SK-N-DZ (cell line): ENCODE measurements around the gene PNMA5.

Experiments used
- DNase-seq: peaks from one replicate; pipeline ENCODE4 v3.0.0-alpha.2; 2015; ENCODE audit warnings: low spot score

The PNMA5 gene

DNA sequence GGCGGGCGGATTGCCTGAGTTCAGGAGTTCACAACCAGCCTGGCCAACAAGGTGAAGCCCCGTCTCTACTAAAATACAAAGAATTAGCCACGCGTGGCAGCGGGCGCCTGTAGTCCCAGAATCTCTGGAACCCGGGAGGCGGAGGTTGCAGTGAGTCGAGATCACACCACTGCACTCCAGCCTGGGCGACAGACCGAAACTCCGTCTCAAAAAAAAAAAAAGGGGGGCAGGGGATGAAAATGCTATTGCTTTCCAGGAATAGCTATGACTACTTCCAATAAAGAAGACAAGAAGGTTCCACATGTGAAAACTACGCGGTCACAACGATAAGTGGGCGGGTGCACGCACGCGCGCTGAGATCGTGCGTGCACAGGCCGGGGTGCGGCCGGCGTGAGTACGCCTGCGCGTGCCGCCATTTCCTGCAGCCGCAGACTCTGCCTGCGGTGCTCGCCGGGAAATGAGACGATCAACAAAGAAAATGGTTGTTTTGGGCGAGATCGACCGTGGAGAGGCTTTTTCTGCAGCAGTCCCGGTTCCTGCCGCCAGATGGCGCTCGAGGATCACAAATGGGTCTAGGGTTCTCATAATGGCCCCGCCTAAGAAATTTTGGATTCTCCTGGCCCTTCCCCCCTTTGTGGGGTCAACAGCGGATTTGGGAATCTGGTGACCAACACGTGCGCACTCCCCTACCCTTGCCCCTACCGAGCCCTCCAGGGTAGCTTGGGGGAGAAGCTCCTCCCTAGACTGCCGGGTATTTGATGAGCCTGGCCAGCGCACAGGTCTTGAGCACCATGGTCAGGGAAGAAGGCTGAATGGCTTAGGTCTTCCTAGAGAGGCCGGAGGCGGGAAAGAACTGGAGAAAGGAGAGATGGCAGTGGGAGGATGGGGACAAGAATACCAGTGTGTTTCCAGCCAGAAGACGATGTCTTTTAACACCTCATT is 35.1 kb downstream of the PNMA5 start:
- peak; percentile 83 for DNase-seq

- no peak for DNase-seq
Observed at GRCh38 chrX:152958047-152958446, 35.9 kb downstream of the PNMA5 start.

GRCh38 chrX:152950786-152951185 is 43.1 kb downstream of the PNMA5 start:
- no peak for DNase-seq

- DNase-seq, result no peak
Observed at GRCh38 chrX:152949114-152949513, 44.8 kb downstream of the PNMA5 start.

GRCh38 chrX:152946681-152947080 is 47.2 kb downstream of the PNMA5 start:
- no peak for DNase-seq

GRCh38 chrX:152945021-152945979 is 48.6 kb downstream of the PNMA5 start:
- no peak for DNase-seq

DNA sequence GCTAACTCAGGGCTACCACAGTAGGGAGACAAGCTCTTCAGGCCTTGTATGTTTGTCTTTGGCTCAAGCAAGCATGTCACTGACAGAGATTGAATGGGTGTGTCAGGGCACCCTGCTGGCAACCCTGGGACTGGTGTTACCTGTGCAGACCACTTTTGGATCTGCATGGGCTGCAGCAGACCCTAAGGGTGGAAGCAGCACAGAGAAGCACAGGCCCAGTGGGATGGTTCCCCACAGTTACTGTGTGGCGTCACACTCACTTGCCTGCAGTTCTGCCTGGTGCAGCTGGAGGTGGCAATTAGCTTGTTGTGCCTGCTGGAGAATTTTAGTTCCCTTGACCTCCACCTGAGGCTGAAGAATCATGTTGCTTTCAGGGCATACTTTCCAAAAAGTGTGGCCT is 50.1 kb downstream of the PNMA5 start:
- no peak for DNase-seq

DNA sequence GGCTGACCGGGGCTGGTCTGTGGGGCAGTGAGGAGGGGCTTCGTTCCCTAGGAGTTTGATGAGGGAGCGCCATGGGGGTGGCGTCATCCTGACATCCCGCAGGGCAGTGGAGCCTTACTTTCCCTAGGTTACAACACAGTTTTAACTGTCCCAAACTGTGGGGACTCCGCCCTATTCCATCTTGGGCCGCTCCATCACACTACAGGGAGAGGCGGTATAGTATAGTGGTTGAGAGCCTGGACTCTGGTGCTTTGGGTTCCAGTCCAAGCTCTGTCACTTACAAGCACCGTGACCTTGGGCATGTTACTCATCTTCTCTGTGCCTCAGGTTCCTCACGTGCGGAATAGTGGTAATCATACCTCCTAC is 51.9 kb downstream of the PNMA5 start:
- no peak for DNase-seq

- peak; percentile 90 for DNase-seq
Observed at GRCh38 chrX:152941328-152942076, 52.4 kb downstream of the PNMA5 start.
